Right lobe of liver (tissue), 4 donors: Measurements from ENCODE around the gene ARHGEF5.

ENCODE experiments used
- POLR2A ChIP-seq: fragments of 450-650 bp; IDR thresholded peaks from one replicate; pipeline ENCODE4 v1.6.1; 2017; ENCODE audit warnings: antibody characterized with exemption, mild to moderate bottlenecking
- TF ChIP-seq, protein P1 (sequence below), 4 donors: fragments of 200-600 bp in 3 of 4; fragments of 450-650 bp in 1 of 4; IDR thresholded peaks; one replicate each; pipeline versions ENCODE4 v1.5.1 to v1.8.0; 2016 to 2022; ENCODE audit warnings: antibody characterized with exemption in 4 of 4, mild to moderate bottlenecking in 2 of 4
- donor health status: DM: no; HTN: no; CAD: no.
- donor health status: DM: no; HTN: no; CAD: no.
- donor health status: DM: no; HTN: yes; CAD: no.

DNA sequence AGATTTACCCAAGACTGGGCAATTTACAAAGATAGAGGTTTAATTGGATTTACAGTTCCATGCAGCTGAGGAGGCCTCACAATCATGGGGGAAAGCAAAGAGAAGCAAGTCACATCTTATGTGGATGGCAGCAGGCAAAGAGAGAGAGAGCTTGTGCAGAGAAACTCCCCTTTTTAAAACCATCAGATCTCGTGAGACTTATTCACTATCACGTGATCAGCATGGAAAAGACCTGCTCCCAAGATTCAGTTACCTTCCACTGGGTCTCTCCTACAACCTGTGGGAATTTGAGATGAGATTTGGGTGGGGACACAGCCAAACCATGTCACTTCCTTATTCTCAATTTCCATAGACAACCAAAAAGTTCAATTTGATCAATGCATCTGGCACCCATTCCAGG is 73.2 kb downstream of the ARHGEF5 start:
- no peak for TF ChIP-seq POLR2A
- TF ChIP-seq, protein P1, sequence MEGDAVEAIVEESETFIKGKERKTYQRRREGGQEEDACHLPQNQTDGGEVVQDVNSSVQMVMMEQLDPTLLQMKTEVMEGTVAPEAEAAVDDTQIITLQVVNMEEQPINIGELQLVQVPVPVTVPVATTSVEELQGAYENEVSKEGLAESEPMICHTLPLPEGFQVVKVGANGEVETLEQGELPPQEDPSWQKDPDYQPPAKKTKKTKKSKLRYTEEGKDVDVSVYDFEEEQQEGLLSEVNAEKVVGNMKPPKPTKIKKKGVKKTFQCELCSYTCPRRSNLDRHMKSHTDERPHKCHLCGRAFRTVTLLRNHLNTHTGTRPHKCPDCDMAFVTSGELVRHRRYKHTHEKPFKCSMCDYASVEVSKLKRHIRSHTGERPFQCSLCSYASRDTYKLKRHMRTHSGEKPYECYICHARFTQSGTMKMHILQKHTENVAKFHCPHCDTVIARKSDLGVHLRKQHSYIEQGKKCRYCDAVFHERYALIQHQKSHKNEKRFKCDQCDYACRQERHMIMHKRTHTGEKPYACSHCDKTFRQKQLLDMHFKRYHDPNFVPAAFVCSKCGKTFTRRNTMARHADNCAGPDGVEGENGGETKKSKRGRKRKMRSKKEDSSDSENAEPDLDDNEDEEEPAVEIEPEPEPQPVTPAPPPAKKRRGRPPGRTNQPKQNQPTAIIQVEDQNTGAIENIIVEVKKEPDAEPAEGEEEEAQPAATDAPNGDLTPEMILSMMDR (IDR thresholded peaks at IDR 0.05) = no peak
